Liver (tissue), 9 donors: ENCODE measurements around the gene TCEAL5. TPM values are rescaled to one million over a fixed set of nuclear protein-coding genes. Genes with fewer than 3 reads are reported as not detected.

Experiments used
- DNase-seq: peaks from one replicate; pipeline ENCODE4 v3.0.0-alpha.2; 2017; ENCODE audit warnings: low spot score
- H3K27ac ChIP-seq, 2 donors: one replicate each; pipeline ENCODE4 v1.7.0; 2013; ENCODE audit warnings: inconsistent platforms in 2 of 2, low read length in 2 of 2, control low read depth in 1 of 2, low read depth in 1 of 2, mild to moderate bottlenecking in 1 of 2
- H3K27me3 ChIP-seq, 4 donors: one replicate each; pipeline versions ENCODE4 v1.6.1 to v1.7.0; 2013; ENCODE audit warnings: low read length in 3 of 4, inconsistent platforms in 1 of 4, mild to moderate bottlenecking in 1 of 4, moderate library complexity in 1 of 4; ENCODE audit not compliant: control insufficient read depth in 4 of 4, insufficient read depth in 4 of 4
- H3K36me3 ChIP-seq, 4 donors: one replicate each; pipeline versions ENCODE4 v1.6.1 to v1.7.0; 2013; ENCODE audit warnings: low read length in 3 of 4, mild to moderate bottlenecking in 3 of 4, low read depth in 1 of 4, moderate library complexity in 1 of 4; ENCODE audit not compliant: control insufficient read depth in 4 of 4, insufficient read depth in 3 of 4
- H3K4me1 ChIP-seq, 4 donors: one replicate each; pipeline versions ENCODE4 v1.6.1 to v1.7.0; 2013; ENCODE audit warnings: low read length in 3 of 4, mild to moderate bottlenecking in 3 of 4, moderate library complexity in 1 of 4; ENCODE audit not compliant: control insufficient read depth in 4 of 4, insufficient read depth in 4 of 4
- H3K4me3 ChIP-seq, 3 donors: one replicate each; pipeline versions ENCODE4 v1.6.1 to v1.7.0; 2013; ENCODE audit warnings: low read length in 3 of 3, control low read depth in 1 of 3, low read depth in 1 of 3, mild to moderate bottlenecking in 1 of 3
- H3K9ac ChIP-seq, 2 donors: one replicate each; pipeline ENCODE4 v1.7.0; 2013; ENCODE audit warnings: low read length in 2 of 2, mild to moderate bottlenecking in 2 of 2, moderate library complexity in 2 of 2, control low read depth in 1 of 2, low read depth in 1 of 2
- H3K9me3 ChIP-seq, 4 donors: one replicate each; pipeline versions ENCODE4 v1.6.1 to v1.7.0; 2013; ENCODE audit warnings: low read length in 3 of 4; ENCODE audit not compliant: control insufficient read depth in 4 of 4
- EGR1 ChIP-seq, 2 donors: IDR thresholded peaks; 2 replicates each; pipeline ENCODE4 v1.6.1; 2016 to 2018; ENCODE audit warnings: antibody characterized with exemption in 2 of 2, low read depth in 2 of 2
- FOXA1 ChIP-seq: IDR thresholded peaks from 2 replicates; pipeline ENCODE4 v1.6.1; 2016; ENCODE audit warnings: antibody characterized with exemption
- FOXA2 ChIP-seq: IDR thresholded peaks from 2 replicates; pipeline ENCODE4 v1.6.1; 2016; ENCODE audit warnings: antibody characterized with exemption
- GABPA ChIP-seq, 2 donors: IDR thresholded peaks in 1 of 2; conservative IDR thresholded peaks in 1 of 2; 2 replicates each; pipeline ENCODE4 v1.6.1; 2016; ENCODE audit warnings: antibody characterized with exemption in 2 of 2, mild to moderate bottlenecking in 1 of 2, moderate library complexity in 1 of 2
- HNF4A ChIP-seq, 2 donors: conservative IDR thresholded peaks; 2 replicates each; pipeline ENCODE4 v1.6.1; 2016; ENCODE audit warnings: antibody characterized with exemption in 2 of 2, mild to moderate bottlenecking in 2 of 2
- HNF4G ChIP-seq: IDR thresholded peaks from 2 replicates; pipeline ENCODE4 v1.6.1; 2016; ENCODE audit warnings: antibody characterized with exemption
- JUND ChIP-seq, 2 donors: IDR thresholded peaks; 2 replicates each; pipeline ENCODE4 v1.6.1; 2016; ENCODE audit warnings: antibody characterized with exemption in 2 of 2
- NR2F2 ChIP-seq: IDR thresholded peaks from 2 replicates; pipeline ENCODE4 v1.6.1; 2016; ENCODE audit warnings: antibody characterized with exemption
- RAD21 ChIP-seq, 2 donors: IDR thresholded peaks; 2 replicates each; pipeline ENCODE4 v1.6.1; 2016; ENCODE audit warnings: antibody characterized with exemption in 2 of 2, mild to moderate bottlenecking in 2 of 2
- RXRA ChIP-seq, 2 donors: IDR thresholded peaks; 2 replicates each; pipeline ENCODE4 v1.6.1; 2017 to 2018; ENCODE audit warnings: antibody characterized with exemption in 2 of 2, mild to moderate bottlenecking in 1 of 2
- SP1 ChIP-seq: IDR thresholded peaks from 2 replicates; pipeline ENCODE4 v1.6.1; 2018; ENCODE audit warnings: antibody characterized with exemption, mild to moderate bottlenecking
- TAF1 ChIP-seq: conservative IDR thresholded peaks from 2 replicates; pipeline ENCODE4 v1.6.1; 2016; ENCODE audit warnings: antibody characterized with exemption, mild to moderate bottlenecking
- YY1 ChIP-seq: IDR thresholded peaks from 2 replicates; pipeline ENCODE4 v1.6.1; 2016; ENCODE audit warnings: antibody characterized with exemption, mild to moderate bottlenecking
- WGBS: extraction: QIAGEN DNeasy Blood & Tissue Kit; methylation state at CpG from one replicate; pipeline ENCODE4 v1.1.7; 2013; 5-methylcytosine and 5-hydroxymethylcytosine counted together
- polyA plus RNA-seq, 2 donors: library from polyadenylated mRNA; stranded (reverse) in 1 of 2; unstranded in 1 of 2; fragments of 200-250 nt in 1 of 2; fragments of >200 nt in 1 of 2; fragmentation: Nextera tagmentation in 1 of 2; extraction: Ambion mirVana in 1 of 2; gene quantifications; one replicate each; pipeline versions ENCODE4 v1.2.1 to v1.2.3, GENCODE V29; 2013 to 2015
- total RNA-seq, 2 donors: library from RNA; depleted of rRNA; stranded (reverse); fragments of >200 nt; gene quantifications; one replicate each; pipeline ENCODE4 v1.2.3, GENCODE V29; 2014
- TF ChIP-seq, protein P1 (sequence below): IDR thresholded peaks from 2 replicates; pipeline ENCODE4 v1.6.1; 2016; ENCODE audit warnings: antibody characterized with exemption, mild to moderate bottlenecking
- TF ChIP-seq, protein P2 (sequence below): IDR thresholded peaks from 2 replicates; pipeline ENCODE4 v1.6.1; 2016; ENCODE audit warnings: antibody characterized with exemption
- TF ChIP-seq, protein P3 (sequence below): fragments of 150-350 bp; IDR thresholded peaks from 2 replicates; pipeline ENCODE4 v1.5.1; 2017; ENCODE audit warnings: improper control_type of control experiment, low read depth, low read length; ENCODE audit not compliant: missing input control
- TF ChIP-seq, protein P4 (sequence below): IDR thresholded peaks from 2 replicates; pipeline ENCODE4 v1.6.1; 2016; ENCODE audit warnings: antibody characterized with exemption
- TF ChIP-seq, protein P5 (sequence below): IDR thresholded peaks from 2 replicates; pipeline ENCODE4 v1.6.1; 2016; ENCODE audit warnings: antibody characterized with exemption
- donor health status: healthy.
- donor health status: healthy.
- donor health status: healthy.
- donor health status: healthy.
- donor health status: healthy.

Gene TCEAL5
- total and polyA plus RNA-seq, 4 donors = 0.89 TPM; not detected in 3

DNA sequence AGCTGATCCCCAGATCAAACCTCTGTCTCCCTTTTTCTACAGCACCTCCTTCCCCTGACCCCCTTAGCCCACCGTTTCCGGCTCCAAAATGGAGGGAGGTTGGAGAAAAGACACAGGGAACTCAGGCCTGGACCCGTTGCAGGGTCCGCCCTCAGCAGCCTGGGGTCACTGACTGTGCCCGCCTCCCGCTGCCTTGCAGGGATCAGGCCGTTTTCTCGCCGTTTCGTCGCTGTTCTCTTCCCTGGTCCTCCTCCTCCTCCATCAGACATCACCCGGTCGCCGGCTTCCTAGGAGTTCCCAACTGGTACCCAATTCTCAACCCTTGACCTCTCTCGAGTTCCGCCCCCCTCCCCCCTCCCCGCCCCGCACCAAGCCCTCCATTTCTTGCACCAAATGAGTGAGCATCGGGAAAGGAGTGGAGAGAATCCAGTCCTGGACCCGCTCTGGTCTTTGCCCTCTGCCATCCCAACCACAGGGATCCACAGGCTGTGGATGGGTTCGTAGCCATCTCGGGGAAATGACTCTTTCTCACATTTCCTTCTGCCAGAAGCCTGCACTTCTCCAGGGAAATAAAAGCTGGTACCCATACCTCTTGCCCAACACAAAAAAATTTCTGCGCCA lies 493 bp downstream of the TCEAL5 start:
- Histone ChIP-seq H3K36me3 (no peaks in the 10 kb centered on the region), H3K9ac (no peak overlapping the region), H3K9me3 (peaks cover 0 to 4% (median 0%) of the 10 kb centered on the region in 4 donors), H3K27ac (no peak overlapping the region), H3K4me1 (no peaks in the 10 kb centered on the region), H3K4me3 (no peak overlapping the region), H3K27me3 (peaks cover 0 to 13% (median 2%) of the 10 kb centered on the region in 4 donors)
- TF ChIP-seq, protein P1, sequence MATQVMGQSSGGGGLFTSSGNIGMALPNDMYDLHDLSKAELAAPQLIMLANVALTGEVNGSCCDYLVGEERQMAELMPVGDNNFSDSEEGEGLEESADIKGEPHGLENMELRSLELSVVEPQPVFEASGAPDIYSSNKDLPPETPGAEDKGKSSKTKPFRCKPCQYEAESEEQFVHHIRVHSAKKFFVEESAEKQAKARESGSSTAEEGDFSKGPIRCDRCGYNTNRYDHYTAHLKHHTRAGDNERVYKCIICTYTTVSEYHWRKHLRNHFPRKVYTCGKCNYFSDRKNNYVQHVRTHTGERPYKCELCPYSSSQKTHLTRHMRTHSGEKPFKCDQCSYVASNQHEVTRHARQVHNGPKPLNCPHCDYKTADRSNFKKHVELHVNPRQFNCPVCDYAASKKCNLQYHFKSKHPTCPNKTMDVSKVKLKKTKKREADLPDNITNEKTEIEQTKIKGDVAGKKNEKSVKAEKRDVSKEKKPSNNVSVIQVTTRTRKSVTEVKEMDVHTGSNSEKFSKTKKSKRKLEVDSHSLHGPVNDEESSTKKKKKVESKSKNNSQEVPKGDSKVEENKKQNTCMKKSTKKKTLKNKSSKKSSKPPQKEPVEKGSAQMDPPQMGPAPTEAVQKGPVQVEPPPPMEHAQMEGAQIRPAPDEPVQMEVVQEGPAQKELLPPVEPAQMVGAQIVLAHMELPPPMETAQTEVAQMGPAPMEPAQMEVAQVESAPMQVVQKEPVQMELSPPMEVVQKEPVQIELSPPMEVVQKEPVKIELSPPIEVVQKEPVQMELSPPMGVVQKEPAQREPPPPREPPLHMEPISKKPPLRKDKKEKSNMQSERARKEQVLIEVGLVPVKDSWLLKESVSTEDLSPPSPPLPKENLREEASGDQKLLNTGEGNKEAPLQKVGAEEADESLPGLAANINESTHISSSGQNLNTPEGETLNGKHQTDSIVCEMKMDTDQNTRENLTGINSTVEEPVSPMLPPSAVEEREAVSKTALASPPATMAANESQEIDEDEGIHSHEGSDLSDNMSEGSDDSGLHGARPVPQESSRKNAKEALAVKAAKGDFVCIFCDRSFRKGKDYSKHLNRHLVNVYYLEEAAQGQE = no peak
- no peak for TF ChIP-seq JUND (IDR thresholded peaks at IDR 0.05)
- DNase-seq = no peak
- WGBS = 10% methylated on average over 23 of the region's 23 CpGs

DNA sequence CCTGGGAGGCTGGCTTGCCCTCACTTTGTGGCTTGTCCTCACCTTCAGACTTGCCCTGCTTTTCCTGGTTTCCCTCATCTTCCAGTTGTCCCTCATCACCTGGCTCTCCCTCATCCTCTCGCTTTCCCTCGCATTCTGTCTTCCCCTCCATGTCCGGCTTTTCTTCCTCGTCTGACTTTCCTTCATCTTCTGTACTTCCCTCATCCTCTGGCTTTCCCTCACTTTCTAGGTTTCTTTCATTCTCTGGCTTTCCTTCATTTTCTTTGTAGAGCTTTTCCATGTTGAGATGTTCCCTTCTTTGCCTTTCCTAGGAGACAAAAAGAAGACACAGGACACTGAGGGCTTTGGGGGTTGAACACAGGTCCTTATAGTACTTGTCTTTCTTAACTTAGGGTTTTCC lies 2.3 kb downstream of the TCEAL5 start:
- 94% methylated on average over 4 of the region's 4 CpGs for WGBS
- TF ChIP-seq GABPA (IDR thresholded peaks at IDR 0.05 in 1 of 2, conservative IDR thresholded peaks at IDR 0.05 in 1 of 2) (no peak), JUND (IDR thresholded peaks at IDR 0.05) (no peak), HNF4A (conservative IDR thresholded peaks at IDR 0.05) (no peak), NR2F2 (no peak), SP1 (no peak), YY1 (no peak), HNF4G (no peak), FOXA1 (no peak), RAD21 (IDR thresholded peaks at IDR 0.05) (no peak), RXRA (IDR thresholded peaks at IDR 0.05) (no peak), EGR1 (IDR thresholded peaks at IDR 0.05; ENCODE audit: low read depth in 2 of 2) (no peak), TAF1 (no peak), FOXA2 (no peak)
- TF ChIP-seq, protein P1 = no peak
- TF ChIP-seq, protein P2, sequence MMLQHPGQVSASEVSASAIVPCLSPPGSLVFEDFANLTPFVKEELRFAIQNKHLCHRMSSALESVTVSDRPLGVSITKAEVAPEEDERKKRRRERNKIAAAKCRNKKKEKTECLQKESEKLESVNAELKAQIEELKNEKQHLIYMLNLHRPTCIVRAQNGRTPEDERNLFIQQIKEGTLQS = no peak
- TF ChIP-seq, protein P3, sequence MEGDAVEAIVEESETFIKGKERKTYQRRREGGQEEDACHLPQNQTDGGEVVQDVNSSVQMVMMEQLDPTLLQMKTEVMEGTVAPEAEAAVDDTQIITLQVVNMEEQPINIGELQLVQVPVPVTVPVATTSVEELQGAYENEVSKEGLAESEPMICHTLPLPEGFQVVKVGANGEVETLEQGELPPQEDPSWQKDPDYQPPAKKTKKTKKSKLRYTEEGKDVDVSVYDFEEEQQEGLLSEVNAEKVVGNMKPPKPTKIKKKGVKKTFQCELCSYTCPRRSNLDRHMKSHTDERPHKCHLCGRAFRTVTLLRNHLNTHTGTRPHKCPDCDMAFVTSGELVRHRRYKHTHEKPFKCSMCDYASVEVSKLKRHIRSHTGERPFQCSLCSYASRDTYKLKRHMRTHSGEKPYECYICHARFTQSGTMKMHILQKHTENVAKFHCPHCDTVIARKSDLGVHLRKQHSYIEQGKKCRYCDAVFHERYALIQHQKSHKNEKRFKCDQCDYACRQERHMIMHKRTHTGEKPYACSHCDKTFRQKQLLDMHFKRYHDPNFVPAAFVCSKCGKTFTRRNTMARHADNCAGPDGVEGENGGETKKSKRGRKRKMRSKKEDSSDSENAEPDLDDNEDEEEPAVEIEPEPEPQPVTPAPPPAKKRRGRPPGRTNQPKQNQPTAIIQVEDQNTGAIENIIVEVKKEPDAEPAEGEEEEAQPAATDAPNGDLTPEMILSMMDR = no peak
- TF ChIP-seq, protein P4, sequence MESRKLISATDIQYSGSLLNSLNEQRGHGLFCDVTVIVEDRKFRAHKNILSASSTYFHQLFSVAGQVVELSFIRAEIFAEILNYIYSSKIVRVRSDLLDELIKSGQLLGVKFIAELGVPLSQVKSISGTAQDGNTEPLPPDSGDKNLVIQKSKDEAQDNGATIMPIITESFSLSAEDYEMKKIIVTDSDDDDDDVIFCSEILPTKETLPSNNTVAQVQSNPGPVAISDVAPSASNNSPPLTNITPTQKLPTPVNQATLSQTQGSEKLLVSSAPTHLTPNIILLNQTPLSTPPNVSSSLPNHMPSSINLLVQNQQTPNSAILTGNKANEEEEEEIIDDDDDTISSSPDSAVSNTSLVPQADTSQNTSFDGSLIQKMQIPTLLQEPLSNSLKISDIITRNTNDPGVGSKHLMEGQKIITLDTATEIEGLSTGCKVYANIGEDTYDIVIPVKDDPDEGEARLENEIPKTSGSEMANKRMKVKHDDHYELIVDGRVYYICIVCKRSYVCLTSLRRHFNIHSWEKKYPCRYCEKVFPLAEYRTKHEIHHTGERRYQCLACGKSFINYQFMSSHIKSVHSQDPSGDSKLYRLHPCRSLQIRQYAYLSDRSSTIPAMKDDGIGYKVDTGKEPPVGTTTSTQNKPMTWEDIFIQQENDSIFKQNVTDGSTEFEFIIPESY = no peak
- TF ChIP-seq, protein P5, sequence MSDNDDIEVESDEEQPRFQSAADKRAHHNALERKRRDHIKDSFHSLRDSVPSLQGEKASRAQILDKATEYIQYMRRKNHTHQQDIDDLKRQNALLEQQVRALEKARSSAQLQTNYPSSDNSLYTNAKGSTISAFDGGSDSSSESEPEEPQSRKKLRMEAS = no peak

More for the DNA sequence above, 2.3 kb downstream of the TCEAL5 start:
- Histone ChIP-seq H3K36me3 (no peaks in the 10 kb centered on the region), H3K9me3 (peaks cover 0 to 4% (median 0%) of the 10 kb centered on the region in 4 donors), H3K9ac (no peak overlapping the region), H3K4me1 (no peaks in the 10 kb centered on the region), H3K27ac (no peak overlapping the region), H3K4me3 (no peak overlapping the region), H3K27me3 (peaks cover 0 to 22% (median 2%) of the 10 kb centered on the region in 4 donors)
- DNase-seq = no peak
